GM19238 (cell line): ENCODE data around the gene OXSM.

Experiments
- DNase-seq: peaks from one replicate; pipeline ENCODE4 v3.0.0; 2011; ENCODE audit warnings: low spot score; ENCODE audit not compliant: insufficient read length

OXSM gene

GRCh38 chr3:25789596-25790556 lies at the start of gene OXSM:
TSS of gene OXSM (plus strand) at chr3:25790090. CDS start at chr3:25791021, 931 bp downstream.
- peak; percentile 82 for DNase-seq

DNA sequence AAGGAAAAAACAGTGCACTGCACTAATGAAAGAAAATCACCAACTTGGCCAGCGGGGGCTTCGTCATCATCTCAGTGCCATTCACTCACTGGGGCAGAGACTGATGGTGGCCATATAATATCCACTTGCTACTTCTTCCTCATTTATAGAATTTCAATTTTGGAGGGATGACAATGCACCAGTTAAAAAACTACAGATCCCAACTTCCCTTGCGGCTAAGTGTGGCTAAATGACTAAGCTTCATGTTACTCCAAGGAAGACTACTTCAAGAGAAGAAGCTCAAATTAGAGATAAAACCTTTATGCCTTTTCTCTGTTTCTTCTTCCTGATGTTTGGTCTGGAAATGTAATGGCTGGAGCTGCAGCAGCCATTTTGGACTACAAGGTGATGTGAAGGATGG lies 45.4 kb upstream of the OXSM start:
- no peak for DNase-seq

DNA sequence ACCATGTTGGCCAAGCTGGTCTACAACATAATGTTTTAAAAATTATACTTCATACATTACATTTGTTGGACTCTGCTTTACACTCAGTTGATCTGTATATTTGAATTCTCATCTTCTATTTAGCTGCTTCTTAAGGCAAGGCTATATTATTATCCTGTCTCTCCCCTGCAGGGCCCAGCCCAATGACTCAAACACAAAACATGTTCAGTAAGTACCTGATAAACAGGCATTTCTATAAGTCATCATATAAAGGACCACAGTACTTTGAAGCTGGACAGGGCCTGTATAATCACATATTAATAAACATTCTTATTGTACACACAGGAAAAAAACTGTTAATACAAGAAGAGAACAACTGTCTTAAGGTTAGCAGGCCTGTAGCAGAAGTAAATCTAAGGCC lies 42.9 kb upstream of the OXSM start:
- no peak for DNase-seq

DNA sequence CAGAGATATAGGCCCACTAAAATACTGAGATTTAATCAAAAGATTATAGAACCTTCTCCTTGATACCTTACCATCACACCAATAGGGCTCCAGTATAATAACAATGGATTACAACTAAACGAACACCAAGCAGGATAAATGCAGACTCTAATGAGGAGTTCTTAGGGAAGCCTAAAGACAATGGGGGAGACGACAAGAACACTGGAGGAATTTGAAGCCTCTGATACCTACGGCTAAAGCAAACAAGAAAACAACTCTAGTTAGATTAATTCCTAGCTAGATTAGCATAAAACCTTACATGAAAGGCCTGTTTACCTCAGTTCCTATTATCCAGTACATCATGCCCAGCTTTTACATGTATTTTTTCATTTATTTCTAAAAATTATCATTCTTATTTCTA lies 41.7 kb upstream of the OXSM start:
- DNase-seq: no peak

DNA sequence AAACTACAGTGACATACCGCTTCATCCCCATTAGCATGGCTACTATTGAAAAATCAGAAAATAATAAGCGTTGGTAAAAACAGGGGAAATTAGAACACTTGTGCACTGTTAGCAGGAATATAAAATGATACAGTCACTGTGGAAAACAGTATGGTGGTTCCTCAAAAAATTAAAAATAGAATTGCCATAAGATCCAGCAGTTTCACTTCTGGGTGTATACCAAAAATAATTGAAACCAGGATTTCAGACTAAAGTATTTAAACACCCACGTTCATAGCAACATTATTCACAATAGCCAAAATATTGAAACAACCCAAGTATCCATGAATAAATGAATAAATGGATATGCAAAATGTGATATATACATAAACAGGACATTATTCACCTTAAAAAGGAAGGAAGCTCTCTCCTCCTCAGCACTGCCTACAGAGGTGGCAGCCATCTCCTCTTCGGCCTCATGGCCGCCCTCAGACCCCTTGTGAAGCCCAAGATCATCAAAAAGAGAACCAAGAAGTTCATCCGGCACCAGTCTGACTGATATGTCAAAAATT lies 40.8 kb upstream of the OXSM start:
- no peak for DNase-seq

- DNase-seq: no peak
These were observed 38.8 kb upstream of the OXSM start for GRCh38 chr3:25751048-25751447.

DNA sequence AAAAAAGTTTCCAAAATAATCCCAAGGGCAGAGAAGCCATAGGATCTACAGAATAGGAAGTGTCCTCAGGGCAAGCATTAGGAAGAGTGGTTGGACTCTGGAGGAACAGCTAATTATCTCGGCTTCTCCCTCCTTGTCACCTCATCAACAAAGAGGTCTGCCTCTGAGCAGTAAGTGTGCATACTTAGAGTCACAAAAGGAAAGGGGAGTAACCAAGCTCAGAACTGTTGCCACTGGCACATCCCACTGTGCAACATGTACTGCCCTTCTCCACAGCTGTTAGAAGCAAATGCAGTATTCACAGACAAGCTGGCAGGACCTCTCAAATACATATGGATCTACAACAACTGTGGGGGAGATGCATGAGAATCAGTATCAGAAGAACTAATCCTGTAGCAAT lies 38.2 kb upstream of the OXSM start:
- DNase-seq: no peak

DNA sequence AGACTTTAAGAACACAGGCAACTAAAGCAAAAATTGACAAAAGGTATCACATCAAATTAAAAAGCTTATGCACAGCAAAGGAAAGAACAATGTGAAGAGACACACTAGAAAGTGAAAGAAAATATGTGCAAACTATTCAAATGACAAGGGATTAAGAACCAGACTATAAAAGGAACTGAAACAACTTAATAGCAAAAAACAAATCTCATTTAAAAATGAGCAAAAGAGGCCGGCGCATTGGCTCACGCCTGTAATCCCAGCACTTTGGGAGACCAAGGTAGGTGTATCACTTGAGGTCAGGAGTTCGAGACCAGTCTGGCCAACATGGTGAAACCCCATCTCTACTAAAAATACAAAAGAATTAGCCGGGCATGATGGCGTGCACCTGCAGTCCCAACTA lies 21.0 kb upstream of the OXSM start:
- DNase-seq: no peak

- no peak for DNase-seq
These were observed 14.0 kb upstream of the OXSM start for GRCh38 chr3:25775936-25776335.

DNA sequence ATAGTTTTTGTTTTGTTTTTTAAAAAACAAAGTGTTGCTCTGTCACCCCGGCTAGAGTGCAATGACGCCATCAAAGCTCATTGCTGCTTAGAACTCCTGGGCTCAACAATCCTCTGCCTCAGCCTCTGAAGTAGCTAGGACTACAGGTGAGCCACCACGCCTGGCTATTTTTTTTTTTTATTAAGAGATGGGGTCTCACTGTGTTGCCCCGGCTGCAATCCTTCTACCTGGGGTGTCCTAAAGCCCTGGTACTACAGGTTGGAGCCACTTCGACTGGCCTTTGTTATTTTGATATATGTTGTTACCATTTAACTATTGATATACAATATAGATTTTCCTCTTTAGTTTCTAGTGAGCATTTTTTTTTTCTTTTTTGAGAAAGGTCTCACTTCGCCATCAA lies 9.3 kb upstream of the OXSM start:
- DNase-seq: no peak

DNA sequence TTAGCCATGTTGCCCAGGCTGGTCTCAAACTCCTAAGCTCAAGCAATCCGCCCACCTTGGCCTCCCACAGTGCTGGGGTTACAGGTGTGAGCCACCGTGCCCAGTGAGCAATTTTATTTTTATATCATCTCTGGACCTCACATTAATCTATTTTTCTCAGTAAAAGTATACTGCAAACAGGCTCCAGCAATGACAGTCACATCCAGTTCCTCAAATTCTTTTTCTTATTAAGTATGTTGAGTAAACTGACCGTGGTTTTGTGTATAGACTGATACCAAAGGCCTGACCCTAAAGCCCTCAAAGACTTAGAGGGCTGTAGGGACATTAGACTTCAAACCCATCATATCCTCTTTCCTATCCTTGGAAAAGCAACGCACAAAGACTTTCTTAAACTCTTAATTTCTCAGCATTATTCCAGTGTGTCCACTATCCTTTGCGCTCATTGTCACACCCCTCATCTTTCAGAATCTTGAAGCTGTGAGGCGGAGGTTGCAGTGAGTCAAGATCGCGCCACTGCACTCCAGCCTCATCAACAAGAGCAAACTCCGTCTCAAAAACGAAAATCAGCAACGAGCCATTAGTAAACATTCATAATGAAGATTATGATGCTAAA lies 8.6 kb upstream of the OXSM start:
- DNase-seq: no peak

DNA sequence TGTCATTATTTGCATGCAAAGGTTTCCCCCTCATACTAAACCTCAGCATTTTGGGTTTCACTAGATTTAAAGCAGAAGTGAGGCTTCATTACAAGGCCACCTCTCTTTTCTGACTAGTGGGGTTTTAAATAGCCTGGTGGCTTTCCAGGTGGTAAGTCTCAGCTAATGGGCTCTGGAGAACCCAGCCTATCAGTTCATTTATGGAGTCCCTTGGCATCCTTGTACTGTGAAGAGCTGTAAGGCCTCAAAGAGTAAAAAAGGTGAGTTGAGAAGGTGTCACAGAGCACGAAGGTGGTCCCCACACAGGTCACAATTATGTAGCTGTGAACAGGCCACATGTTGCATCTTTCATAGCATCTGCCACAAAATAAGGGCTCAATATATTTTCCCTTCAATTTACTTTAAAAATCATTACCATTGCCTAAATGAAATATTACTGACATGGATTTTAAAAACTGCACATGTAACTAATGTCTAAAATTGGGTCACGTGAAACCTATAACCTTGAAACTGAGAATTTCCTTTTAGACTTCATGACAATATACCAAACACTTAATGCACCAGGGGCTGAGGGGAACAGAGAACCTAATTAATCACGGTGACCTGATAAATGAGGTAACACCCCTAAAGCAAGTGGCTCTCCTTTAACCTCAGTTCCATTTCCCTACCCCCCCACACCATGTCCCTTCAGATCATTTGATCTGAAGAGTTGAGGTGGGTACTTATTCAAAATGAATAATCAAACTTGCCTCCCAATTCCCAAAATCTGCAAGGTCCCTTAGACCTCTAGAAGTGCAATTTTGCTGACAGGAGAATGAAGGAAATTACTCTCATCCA lies 7.9 kb upstream of the OXSM start:
- peak; percentile 37 for DNase-seq

- no peak for DNase-seq
These were observed 7.3 kb upstream of the OXSM start for GRCh38 chr3:25782636-25782937.

DNA sequence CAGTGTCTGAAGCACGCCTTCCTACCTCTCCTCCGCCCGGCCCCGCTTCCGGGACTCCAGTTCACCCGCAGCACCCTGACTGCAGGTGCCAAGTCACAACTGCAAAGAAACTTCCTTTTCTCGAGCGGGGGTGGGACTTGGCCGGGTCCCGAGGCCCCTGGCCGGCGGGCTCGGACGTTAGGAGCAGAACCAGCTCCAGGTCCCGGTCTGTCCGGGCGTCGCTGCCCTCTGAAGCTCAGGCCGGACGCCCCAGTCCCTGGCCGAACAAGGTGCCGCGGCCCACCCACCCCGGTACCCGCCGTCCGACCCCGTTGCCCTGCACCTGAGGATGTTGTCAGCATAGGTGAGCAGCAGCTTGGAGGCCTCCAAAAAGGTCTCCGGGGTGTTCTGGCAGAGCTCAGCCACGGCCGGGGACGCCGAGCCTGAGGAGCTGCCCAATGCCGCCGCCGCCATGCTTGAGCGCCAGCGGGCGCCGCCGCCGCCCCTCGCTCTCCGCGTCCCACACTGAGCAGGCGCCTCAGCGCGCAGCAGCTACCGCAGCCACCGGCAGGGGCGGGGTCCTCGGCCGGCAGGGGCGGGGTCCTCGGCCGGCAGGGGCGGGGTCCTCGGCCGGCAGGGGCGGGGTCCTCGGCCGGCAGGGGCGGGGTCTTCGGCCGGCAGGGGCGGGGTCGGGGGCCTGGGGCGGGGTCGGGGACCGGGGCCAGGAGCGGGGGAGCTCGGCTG lies 6.8 kb upstream of the OXSM start, which contains the start of gene NGLY1:
TSS of gene NGLY1 (minus strand) at position 506 of the 723 bp plus-strand sequence. CDS start at position 453, 53 bp downstream.
- peak; percentile 76 for DNase-seq

DNA sequence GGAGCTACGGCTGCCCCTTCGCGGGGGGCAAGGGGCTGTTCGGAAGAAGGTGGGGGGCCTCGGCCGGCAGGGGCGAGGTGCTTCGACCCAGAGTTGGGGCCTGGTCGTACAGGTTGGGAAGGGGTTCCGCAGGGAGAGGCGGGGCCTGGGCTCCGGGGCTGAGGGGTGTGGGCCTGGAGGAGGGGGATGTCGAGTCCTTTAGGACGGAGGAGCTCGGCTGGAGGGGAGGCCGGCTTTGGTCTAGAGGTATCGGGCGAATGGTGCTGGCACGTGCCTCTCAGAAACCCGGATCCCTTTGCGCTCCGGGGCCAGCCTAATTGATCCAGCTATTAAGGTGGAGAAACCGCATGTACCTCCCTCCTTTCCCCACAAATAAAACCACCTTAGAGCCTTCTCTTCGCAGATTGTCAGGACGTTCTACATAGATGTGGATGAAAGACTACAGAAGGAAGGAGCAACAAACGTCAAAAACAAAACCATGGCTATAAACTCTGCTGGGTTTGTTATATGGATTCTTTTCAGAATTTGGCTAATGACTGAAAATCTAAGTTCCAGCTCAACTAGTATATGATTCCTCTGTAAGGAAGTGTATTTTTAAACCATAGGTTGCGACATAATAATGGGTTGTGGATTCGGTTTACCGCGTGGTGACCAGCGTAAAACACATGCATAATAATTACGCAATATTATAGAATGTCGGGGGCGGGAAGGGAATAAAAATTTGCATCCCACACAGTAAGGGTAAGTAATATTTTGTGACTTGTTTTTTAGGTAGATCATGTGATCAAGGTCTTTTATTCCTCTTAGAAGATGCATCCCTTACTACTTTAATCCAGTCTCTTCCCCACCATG lies 6.0 kb upstream of the OXSM start:
- DNase-seq: no peak

DNA sequence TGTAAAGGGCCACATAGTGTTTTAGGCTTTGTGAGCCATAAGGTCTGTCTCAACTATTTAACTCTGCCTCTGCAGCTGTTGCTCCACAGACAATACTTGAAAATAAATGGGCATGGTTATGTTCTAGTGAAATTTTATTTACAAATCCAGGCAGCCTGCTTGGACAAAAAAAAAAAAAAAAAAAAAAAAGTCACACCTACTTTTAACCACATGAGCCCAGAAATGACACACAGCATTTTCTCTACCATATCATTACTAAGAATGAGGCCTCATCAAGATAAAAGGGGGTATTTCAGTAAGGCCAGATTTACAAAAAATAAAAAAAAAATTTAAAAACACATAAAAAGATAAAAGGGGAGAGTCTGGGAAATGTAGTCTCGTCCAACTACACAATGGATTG lies 4.9 kb upstream of the OXSM start:
- DNase-seq: no peak

DNA sequence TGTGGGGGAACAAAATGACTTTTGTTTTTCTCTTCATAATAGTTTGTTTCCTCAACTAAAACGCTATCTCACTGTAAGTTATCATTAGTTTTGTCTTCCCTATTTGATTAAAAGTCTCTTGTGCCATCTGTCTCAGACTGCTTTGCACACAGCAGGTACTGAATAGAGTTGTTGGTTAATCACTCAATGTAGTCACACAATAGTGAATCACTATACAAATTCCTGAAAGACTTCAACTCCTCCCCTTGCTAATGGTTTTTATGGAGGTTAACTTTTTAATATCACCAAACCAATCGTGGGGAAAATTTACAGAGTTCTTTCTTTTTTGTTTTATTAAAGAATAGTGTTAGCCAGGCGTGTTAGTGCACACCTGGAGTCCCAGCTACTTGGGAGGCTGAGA lies 4.1 kb upstream of the OXSM start:
- DNase-seq: no peak

DNA sequence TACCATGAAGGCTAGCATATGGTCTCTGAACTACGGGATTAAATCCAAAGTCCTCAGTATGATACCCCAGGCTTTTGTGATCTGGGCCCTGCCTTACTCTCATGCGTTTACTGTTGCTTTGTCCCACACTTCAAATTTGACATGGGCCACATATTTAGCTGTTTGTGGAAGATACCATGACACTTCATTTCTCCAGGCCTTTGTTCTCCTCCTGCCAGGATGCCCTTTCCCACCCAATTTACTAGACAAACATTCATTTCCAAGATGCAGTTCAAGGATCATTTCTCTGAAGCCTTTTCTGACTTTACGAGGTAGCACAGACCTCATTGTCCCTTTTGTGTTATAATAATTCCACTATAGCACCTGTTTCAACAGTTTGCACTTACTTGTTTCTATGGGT lies 2.2 kb upstream of the OXSM start:
- DNase-seq: no peak

- DNase-seq: no peak
These were observed 688 bp upstream of the OXSM start for GRCh38 chr3:25789209-25789595.

GRCh38 chr3:25801786-25802185 lies 11.9 kb downstream of the OXSM start:
- DNase-seq: no peak
